ENCODE results near the gene MIA3.

- TF ChIP-seq CTCF (IDR thresholded peaks at IDR 0.05; ENCODE audit: low read depth, low read length, poor library complexity, severe bottlenecking) (no peak), EZH2phosphoT487 (IDR thresholded peaks at IDR 0.05; ENCODE audit: borderline replicate concordance, low read length) (no peak)
Measured at GRCh38 chr1:222696741-222697140, 78.8 kb downstream of the MIA3 start.
